A549 (cell line): ENCODE results near the gene TTC28. TPM values are rescaled to one million over a fixed set of nuclear protein-coding genes. Genes with fewer than 3 reads are reported as not detected.
"Not testable (repeated sequence)": the region's sequence is repeated elsewhere in the genome, so short reads cannot be mapped to it uniquely, and the experiment has no call there.

Experiments
- ATAC-seq, 2 experiments: fragments of 200-7000 bp in 1 of 2; fragments of >200 bp in 1 of 2; cut with Nextera tagmentation in 1 of 2; cut with Tn5 transposase in 1 of 2; 3 replicates each; pipeline versions ENCODE4 v1.8.0 to v1.9.1; 2018 to 2020; ENCODE audit warnings: mild to moderate bottlenecking in 1 of 2, moderate library complexity in 1 of 2
- CTCF ChIA-PET: fragments of 300-600 bp; sonication (Branson Sonifier 250); formaldehyde crosslinking; extraction: SDS; loops from one replicate; lab custom pipeline; 2021; ENCODE audit warnings: antibody characterized with exemption, inconsistent platforms; lab: Yijun Ruan, JAX
- POLR2A ChIA-PET: fragments of 350-600 bp; formaldehyde crosslinking; extraction: SDS; loops from one replicate; lab custom pipeline; 2021; ENCODE audit warnings: antibody characterized with exemption, inconsistent platforms; lab: Yijun Ruan, JAX
- DNase-seq, 2 experiments: peaks; one replicate each; pipeline versions ENCODE4 v3.0.0 to v3.0.0-alpha.2; 2011 to 2016; ENCODE audit warnings: low read depth in 1 of 2, low spot score in 1 of 2
- FAIRE-seq: peaks from 2 replicates; lab custom pipeline; 2011; peaks lifted over from hg19 to GRCh38; lab: Jason Lieb, UNC
- H3K27ac ChIP-seq, 2 experiments: fragments of >200 bp; sonication (Bioruptor Twin); formaldehyde crosslinking; 3 replicates each; pipeline ENCODE4 v1.5.1; 2016 to 2017
- H3K4me1 ChIP-seq: fragments of >200 bp; sonication (Bioruptor Twin); formaldehyde crosslinking; 3 replicates; pipeline ENCODE4 v1.6.1; 2016
- H3K4me2 ChIP-seq: fragments of >200 bp; sonication (Bioruptor Twin); formaldehyde crosslinking; 3 replicates; pipeline ENCODE4 v1.6.1; 2016
- H3K4me3 ChIP-seq: fragments of >200 bp; sonication (Bioruptor Twin); formaldehyde crosslinking; 3 replicates; pipeline ENCODE4 v1.5.1; 2016
- H3K9me3 ChIP-seq: fragments of >200 bp; sonication (Bioruptor Twin); formaldehyde crosslinking; 3 replicates; pipeline ENCODE4 v1.6.1; 2016
- BCL3 ChIP-seq: fragments of >200 bp; sonication (Bioruptor Twin); formaldehyde crosslinking; IDR thresholded peaks from 3 replicates; pipeline ENCODE4 v1.6.1; 2016
- BHLHE40 ChIP-seq: IDR thresholded peaks from 2 replicates; pipeline ENCODE4 v1.6.1; 2012; ENCODE audit warnings: low read depth, low read length, inconsistent platforms
- EHF ChIP-seq: fragments of 250-450 bp; sonication (Bioruptor Pico); IDR thresholded peaks from 2 replicates; pipeline ENCODE4 v1.5.0; 2020; ENCODE audit warnings: mild to moderate bottlenecking
- ESRRA ChIP-seq: fragments of 150-350 bp; IDR thresholded peaks from 2 replicates; pipeline ENCODE4 v1.6.1; 2014; ENCODE audit warnings: mild to moderate bottlenecking, low read length, borderline replicate concordance
- FOSB ChIP-seq: fragments of 250-450 bp; sonication (Bioruptor Pico); IDR thresholded peaks from 2 replicates; pipeline ENCODE4 v1.5.0; 2020; ENCODE audit warnings: mild to moderate bottlenecking, moderate library complexity
- FOSL2 ChIP-seq, 2 experiments: fragments of 450-650 bp in 1 of 2; fragments of >200 bp in 1 of 2; sonication (Bioruptor Twin) in 1 of 2; formaldehyde crosslinking; IDR thresholded peaks; 2 replicates each; pipeline versions ENCODE4 v1.5.0 to v1.6.1; 2016 to 2020; ENCODE audit warnings: mild to moderate bottlenecking in 1 of 2, moderate library complexity in 1 of 2
- GATA3 ChIP-seq: IDR thresholded peaks from 2 replicates; pipeline ENCODE4 v1.6.1; 2012; ENCODE audit warnings: borderline replicate concordance
- HES2 ChIP-seq: fragments of >200 bp; sonication (Bioruptor Twin); formaldehyde crosslinking; IDR thresholded peaks from 2 replicates; pipeline ENCODE4 v1.6.1; 2016
- HEYL ChIP-seq: fragments of 250-450 bp; sonication (Bioruptor Pico); IDR thresholded peaks from 2 replicates; pipeline ENCODE4 v1.8.0; 2021; ENCODE audit warnings: mild to moderate bottlenecking, moderate library complexity
- HOXA7 ChIP-seq: fragments of 250-450 bp; sonication (Bioruptor Pico); IDR thresholded peaks from 2 replicates; pipeline ENCODE4 v1.5.0; 2020; ENCODE audit warnings: mild to moderate bottlenecking, moderate library complexity
- HOXB13 ChIP-seq: fragments of 250-450 bp; sonication (Bioruptor Pico); IDR thresholded peaks from 2 replicates; pipeline ENCODE4 v1.5.0; 2020; ENCODE audit warnings: low read depth, mild to moderate bottlenecking, moderate library complexity
- HOXB5 ChIP-seq: fragments of 250-450 bp; sonication (Bioruptor Pico); IDR thresholded peaks from 2 replicates; pipeline ENCODE4 v1.5.0; 2020; ENCODE audit warnings: mild to moderate bottlenecking, moderate library complexity
- KDM1A ChIP-seq: fragments of 200-600 bp; sonication (generic); IDR thresholded peaks from 2 replicates; pipeline ENCODE4 v1.6.1; 2016; ENCODE audit warnings: low read depth, mild to moderate bottlenecking
- KDM5A ChIP-seq: fragments of 200-600 bp; sonication (generic); IDR thresholded peaks from 2 replicates; pipeline ENCODE4 v1.6.1; 2016; ENCODE audit warnings: antibody characterized with exemption, mild to moderate bottlenecking
- MAFK ChIP-seq: fragments of 450-650 bp; IDR thresholded peaks from 2 replicates; pipeline ENCODE4 v1.6.1; 2014; ENCODE audit not compliant: partially characterized antibody
- MAZ ChIP-seq: fragments of 150-350 bp; IDR thresholded peaks from 2 replicates; pipeline ENCODE4 v1.6.1; 2014; ENCODE audit warnings: antibody characterized with exemption, low read depth, low read length, borderline replicate concordance
- NFE2L2 ChIP-seq: fragments of 150-350 bp; conservative IDR thresholded peaks from 2 replicates; pipeline ENCODE4 v1.6.1; 2014; ENCODE audit warnings: low read length
- RCOR1 ChIP-seq: fragments of 150-350 bp; IDR thresholded peaks from 2 replicates; pipeline ENCODE4 v1.6.1; 2014; ENCODE audit warnings: antibody characterized with exemption, low read length, low read depth
- SMC3 ChIP-seq: fragments of >200 bp; sonication (Bioruptor Twin); formaldehyde crosslinking; IDR thresholded peaks from 3 replicates; pipeline ENCODE4 v1.6.1; 2018; ENCODE audit warnings: inconsistent platforms
- WGBS: methylation state at CpG from one replicate; pipeline ENCODE4 v1.1.6; 2017; ENCODE audit errors: missing lambda C conversion rate; 5-methylcytosine and 5-hydroxymethylcytosine counted together
- polyA plus RNA-seq, 4 experiments: library from polyadenylated mRNA; depleted of rRNA in 3 of 4; stranded (reverse); fragments of >200 nt; fragmentation: RNase III in 1 of 4; extraction: RNeasy Plus Mini Kit Qiagen cat#74134 plus additional on column Dnase treatment in 1 of 4; gene quantifications; 2 replicates in 3 of 4; 3 replicates in 1 of 4; pipeline ENCODE4 v1.2.3, GENCODE V29; 2011 to 2017

Gene TTC28
- polyA plus RNA-seq, 2 of the 4 experiments (the other 2 are of a cell fraction): 2.6 to 3.8 TPM

GRCh38 chr22:28560046-28560742, 119.4 kb downstream of the TTC28 start (continued):
- TF ChIP-seq HOXB5 (no peak), HOXA7 (CRISPR knock-in tag) (no peak), SMC3 (no peak), HEYL (CRISPR knock-in tag) (no peak), FOSL2 (IDR thresholded peaks at IDR 0.05) (no peak; the same call in 1 of the 2 replicates), FOSL2 (CRISPR knock-in tag; IDR thresholded peaks at IDR 0.05) (peak; percentile 58)

GRCh38 chr22:28557184-28557583, 122.5 kb downstream of the TTC28 start:
- DNase-seq (no peak), ATAC-seq (no peak), FAIRE-seq (no peak)
- no peak overlapping the region for H3K4me2 ChIP-seq
- CTCF ChIA-PET: interaction anchor here (1.8 kb wide), 1 partner anchor 43 kb away, joined by 4 read pairs; no protein-coding TSS in a partner anchor
- no peak overlapping the region for H3K4me3 ChIP-seq
- no peak overlapping the region for H3K27ac ChIP-seq
- 96% methylated on average over 1 of the region's 1 CpG for WGBS
- H3K9me3 ChIP-seq: no peaks in the 10 kb centered on the region
- H3K4me1 ChIP-seq: peaks cover 23% of the 10 kb centered on the region
- POLR2A ChIA-PET: no interaction called here
- no peak for TF ChIP-seq KDM1A
- no peak for TF ChIP-seq MAZ
- no peak for TF ChIP-seq ESRRA
- TF ChIP-seq BCL3: no peak

- WGBS: no CpG with 5 or more reads among the region's 51 CpGs
- peaks cover 13% of the 10 kb centered on the region for H3K4me1 ChIP-seq
- H3K9me3 ChIP-seq, POLR2A ChIA-PET, H3K27ac ChIP-seq, FAIRE-seq, CTCF ChIA-PET, H3K4me2 ChIP-seq, ATAC-seq, DNase-seq, H3K4me3 ChIP-seq: not testable (repeated sequence)
These were observed 126.4 kb downstream of the TTC28 start for GRCh38 chr22:28553108-28553866.

GRCh38 chr22:28548406-28548805, 131.2 kb downstream of the TTC28 start:
- no peak for TF ChIP-seq EHF
- no peak for TF ChIP-seq KDM5A
- no peak for TF ChIP-seq RCOR1
- TF ChIP-seq MAFK: no peak
- no peak for TF ChIP-seq GATA3
- no peak for TF ChIP-seq NFE2L2
- no peak for TF ChIP-seq BHLHE40
- TF ChIP-seq HOXB13 (CRISPR knock-in tag): no peak
- TF ChIP-seq HES2: no peak
- TF ChIP-seq FOSB (CRISPR knock-in tag): no peak
- ChIA-PET CTCF (no interaction called here), POLR2A (no interaction called here)
- Histone ChIP-seq H3K9me3 (no peaks in the 10 kb centered on the region), H3K4me3 (no peak overlapping the region), H3K4me2 (peak overlapping the region; percentile 50), H3K27ac (peak overlapping the region; percentile 61 to 67), H3K4me1 (peaks cover 33% of the 10 kb centered on the region)
- ATAC-seq (no peak), DNase-seq (no peak), FAIRE-seq (no peak)
- 95% methylated on average over 2 of the region's 2 CpGs for WGBS
